ENCODE data around the gene ZSCAN20.

ZSCAN20 gene

DNA sequence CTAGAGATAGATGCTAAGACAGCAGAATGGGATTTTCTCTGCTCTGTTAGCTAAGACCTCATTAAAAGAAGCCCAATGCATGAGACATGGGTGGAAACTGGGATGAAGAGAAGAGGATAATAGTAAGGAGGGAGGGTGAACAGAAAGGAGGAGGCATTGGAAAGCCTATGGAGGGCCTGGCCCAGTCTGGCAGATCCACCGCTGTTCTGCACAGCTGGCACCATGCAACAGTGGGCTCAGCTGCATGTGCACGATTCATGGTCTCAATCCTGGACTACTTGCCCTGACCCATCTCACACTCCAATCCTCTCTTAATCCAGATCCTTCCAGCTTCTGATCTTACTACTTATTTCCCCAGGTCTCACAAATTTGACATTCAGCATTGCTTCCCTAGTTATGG is 43.8 kb upstream of the ZSCAN20 start (continued):
- TF ChIP-seq ESRRG (CRISPR knock-in tag; IDR thresholded peaks at IDR 0.05) (no peak), ISL1 (CRISPR knock-in tag; IDR thresholded peaks at IDR 0.05) (no peak), SNAI2 (CRISPR knock-in tag; IDR thresholded peaks at IDR 0.05) (no peak), ZFP30 (CRISPR knock-in tag; IDR thresholded peaks at IDR 0.05) (no peak)

- ATAC-seq = no peak
- TF ChIP-seq, protein P1, sequence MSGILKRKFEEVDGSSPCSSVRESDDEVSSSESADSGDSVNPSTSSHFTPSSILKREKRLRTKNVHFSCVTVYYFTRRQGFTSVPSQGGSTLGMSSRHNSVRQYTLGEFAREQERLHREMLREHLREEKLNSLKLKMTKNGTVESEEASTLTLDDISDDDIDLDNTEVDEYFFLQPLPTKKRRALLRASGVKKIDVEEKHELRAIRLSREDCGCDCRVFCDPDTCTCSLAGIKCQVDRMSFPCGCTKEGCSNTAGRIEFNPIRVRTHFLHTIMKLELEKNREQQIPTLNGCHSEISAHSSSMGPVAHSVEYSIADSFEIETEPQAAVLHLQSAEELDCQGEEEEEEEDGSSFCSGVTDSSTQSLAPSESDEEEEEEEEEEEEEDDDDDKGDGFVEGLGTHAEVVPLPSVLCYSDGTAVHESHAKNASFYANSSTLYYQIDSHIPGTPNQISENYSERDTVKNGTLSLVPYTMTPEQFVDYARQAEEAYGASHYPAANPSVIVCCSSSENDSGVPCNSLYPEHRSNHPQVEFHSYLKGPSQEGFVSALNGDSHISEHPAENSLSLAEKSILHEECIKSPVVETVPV (CRISPR knock-in tag; IDR thresholded peaks at IDR 0.05) = no peak
- TF ChIP-seq ZFP3 (CRISPR knock-in tag; IDR thresholded peaks at IDR 0.05) = peak; percentile 95
Measured at GRCh38 chr1:33429332-33429731, 43.1 kb upstream of the ZSCAN20 start.

GRCh38 chr1:33429856-33430691 is 42.4 kb upstream of the ZSCAN20 start:
- peak; percentile 1; the same call in 2 of the 3 replicates for ATAC-seq
- no peak for TF ChIP-seq ZC3H10 (CRISPR knock-in tag; IDR thresholded peaks at IDR 0.05)
- TF ChIP-seq ZNF70 (CRISPR knock-in tag; IDR thresholded peaks at IDR 0.05) = no peak
- TF ChIP-seq PPARA (CRISPR knock-in tag; IDR thresholded peaks at IDR 0.05; ENCODE audit: borderline replicate concordance) = no peak
- TF ChIP-seq TOX (CRISPR knock-in tag; IDR thresholded peaks at IDR 0.05; ENCODE audit: borderline replicate concordance) = no peak
- TF ChIP-seq ZNF8 (CRISPR knock-in tag; IDR thresholded peaks at IDR 0.05) = no peak
- no peak for TF ChIP-seq ESRRG (CRISPR knock-in tag; IDR thresholded peaks at IDR 0.05)
- TF ChIP-seq RARB (CRISPR knock-in tag; IDR thresholded peaks at IDR 0.05) = no peak
- no peak for TF ChIP-seq BACH2 (CRISPR knock-in tag; IDR thresholded peaks at IDR 0.05; ENCODE audit: borderline replicate concordance)
- TF ChIP-seq TSHZ2 (CRISPR knock-in tag; IDR thresholded peaks at IDR 0.05) = no peak
- TF ChIP-seq CREB5 (CRISPR knock-in tag; IDR thresholded peaks at IDR 0.05; ENCODE audit: low read depth) = no peak
- TF ChIP-seq CSDC2 (CRISPR knock-in tag; IDR thresholded peaks at IDR 0.05) = no peak
- TF ChIP-seq, protein P2, sequence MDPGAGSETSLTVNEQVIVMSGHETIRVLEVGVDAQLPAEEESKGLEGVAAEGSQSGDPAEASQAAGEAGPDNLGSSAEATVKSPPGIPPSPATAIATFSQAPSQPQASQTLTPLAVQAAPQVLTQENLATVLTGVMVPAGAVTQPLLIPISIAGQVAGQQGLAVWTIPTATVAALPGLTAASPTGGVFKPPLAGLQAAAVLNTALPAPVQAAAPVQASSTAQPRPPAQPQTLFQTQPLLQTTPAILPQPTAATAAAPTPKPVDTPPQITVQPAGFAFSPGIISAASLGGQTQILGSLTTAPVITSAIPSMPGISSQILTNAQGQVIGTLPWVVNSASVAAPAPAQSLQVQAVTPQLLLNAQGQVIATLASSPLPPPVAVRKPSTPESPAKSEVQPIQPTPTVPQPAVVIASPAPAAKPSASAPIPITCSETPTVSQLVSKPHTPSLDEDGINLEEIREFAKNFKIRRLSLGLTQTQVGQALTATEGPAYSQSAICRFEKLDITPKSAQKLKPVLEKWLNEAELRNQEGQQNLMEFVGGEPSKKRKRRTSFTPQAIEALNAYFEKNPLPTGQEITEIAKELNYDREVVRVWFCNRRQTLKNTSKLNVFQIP (CRISPR knock-in tag; IDR thresholded peaks at IDR 0.05; ENCODE audit: borderline replicate concordance, low read depth) = no peak

DNA sequence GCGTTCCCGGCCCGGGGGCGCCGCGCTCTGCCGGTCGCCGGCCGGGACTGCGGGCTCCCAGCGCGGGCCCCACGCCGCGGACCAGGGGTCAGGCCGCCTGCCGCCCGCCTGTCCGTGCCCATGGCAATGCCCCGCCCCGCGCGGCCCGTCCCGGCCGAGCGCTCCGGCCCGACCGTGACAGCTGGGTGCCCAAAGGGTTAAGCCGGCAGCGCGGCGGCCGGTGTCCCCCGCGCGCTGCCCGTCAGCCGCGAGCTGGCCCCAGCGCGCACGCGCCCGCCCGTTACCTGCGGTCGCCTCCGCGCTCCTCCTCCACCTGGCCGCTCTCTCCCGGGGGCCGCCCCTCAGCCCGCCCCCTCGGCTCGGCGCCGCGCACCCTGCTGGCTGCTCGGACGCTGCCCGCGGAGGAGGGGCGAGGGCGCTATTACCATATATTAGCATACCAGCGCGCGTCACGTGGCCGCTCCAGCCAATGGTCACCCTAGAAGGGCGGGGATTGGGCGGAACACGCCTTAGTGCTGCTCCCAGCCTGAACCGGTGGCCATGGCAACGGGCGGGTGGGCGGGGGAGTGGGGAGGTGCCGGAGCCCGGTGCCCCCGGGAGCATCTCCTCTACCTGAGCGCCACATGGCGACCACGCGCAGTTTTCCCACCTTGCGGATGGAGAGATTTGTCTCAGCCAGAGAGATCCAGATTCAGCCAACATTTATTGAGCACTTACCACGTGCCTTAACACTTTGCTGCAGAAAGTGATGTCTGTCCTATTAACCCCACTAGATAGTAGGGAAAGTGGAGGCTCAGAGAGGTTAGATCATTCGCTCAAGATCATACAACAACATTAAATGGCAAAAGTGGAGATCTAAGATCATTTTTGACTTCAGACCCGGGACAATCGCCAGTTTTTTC is 41.5 kb upstream of the ZSCAN20 start, which contains the start of gene PHC2:
Gene PHC2 (minus strand): TSS at position 404 of the 902 bp plus-strand sequence. CDS start 55,556 bp downstream, outside the sequence.
- peak; percentile 92 for ATAC-seq
- TF ChIP-seq TOX (CRISPR knock-in tag; IDR thresholded peaks at IDR 0.05; ENCODE audit: borderline replicate concordance) = no peak
- no peak for TF ChIP-seq CSDC2 (CRISPR knock-in tag; IDR thresholded peaks at IDR 0.05)
- no peak for TF ChIP-seq GLIS3 (CRISPR knock-in tag; IDR thresholded peaks at IDR 0.05)
- no peak for TF ChIP-seq ZNF70 (CRISPR knock-in tag; IDR thresholded peaks at IDR 0.05)
- TF ChIP-seq RARB (CRISPR knock-in tag; IDR thresholded peaks at IDR 0.05) = no peak
- TF ChIP-seq ZNF8 (CRISPR knock-in tag; IDR thresholded peaks at IDR 0.05) = no peak
- TF ChIP-seq, protein P1 (CRISPR knock-in tag; IDR thresholded peaks at IDR 0.05) = no peak
- no peak for TF ChIP-seq OSR1 (CRISPR knock-in tag; IDR thresholded peaks at IDR 0.05)

Measured in SK-N-SH treated with all-trans-retinoic acid at 6 μM for 48 hours (cell line).